HG03175 (cell line): Measurements from ENCODE around the gene PIPOX.

Experiments used
- ATAC-seq: cut with Tn5 transposase; IDR thresholded peaks from one replicate; pipeline ENCODE4 v1.9.1; 2021; ENCODE audit warnings: mild to moderate bottlenecking, moderate library complexity; ENCODE audit not compliant: unreplicated experiment

The PIPOX gene

DNA sequence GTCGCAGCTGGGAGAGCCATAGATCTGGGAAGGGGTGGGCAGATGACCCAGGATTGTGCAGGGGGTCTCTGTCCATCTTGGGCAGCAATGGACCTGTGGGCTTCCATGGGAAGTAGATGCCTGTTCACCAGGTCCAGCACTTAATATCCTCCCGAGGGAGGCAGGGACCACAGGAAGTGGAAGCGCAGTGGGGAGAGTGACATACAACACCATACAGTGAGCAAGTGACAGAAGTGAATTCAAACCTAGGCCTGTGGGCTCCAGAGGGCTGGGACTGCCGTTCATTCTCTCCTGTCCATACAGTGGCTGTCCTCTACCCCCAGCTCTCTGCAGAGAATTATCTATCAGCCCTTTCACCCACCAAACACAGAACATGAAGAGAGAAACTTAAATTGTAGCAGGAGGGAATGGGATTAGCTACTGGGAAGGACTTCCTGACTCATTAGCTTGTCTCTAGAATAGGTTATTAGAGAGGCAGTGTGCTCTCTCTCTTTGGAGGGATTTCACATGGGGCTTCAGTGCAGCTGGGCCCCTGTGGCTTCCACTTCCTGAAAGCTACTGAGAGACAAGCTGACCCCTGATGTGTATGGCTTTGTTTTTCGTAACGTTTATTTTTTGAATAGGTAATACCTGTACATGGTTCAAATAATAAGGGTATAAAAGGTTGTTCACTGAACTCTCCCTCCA is 24.0 kb upstream of the PIPOX start:
- ATAC-seq, result no peak

DNA sequence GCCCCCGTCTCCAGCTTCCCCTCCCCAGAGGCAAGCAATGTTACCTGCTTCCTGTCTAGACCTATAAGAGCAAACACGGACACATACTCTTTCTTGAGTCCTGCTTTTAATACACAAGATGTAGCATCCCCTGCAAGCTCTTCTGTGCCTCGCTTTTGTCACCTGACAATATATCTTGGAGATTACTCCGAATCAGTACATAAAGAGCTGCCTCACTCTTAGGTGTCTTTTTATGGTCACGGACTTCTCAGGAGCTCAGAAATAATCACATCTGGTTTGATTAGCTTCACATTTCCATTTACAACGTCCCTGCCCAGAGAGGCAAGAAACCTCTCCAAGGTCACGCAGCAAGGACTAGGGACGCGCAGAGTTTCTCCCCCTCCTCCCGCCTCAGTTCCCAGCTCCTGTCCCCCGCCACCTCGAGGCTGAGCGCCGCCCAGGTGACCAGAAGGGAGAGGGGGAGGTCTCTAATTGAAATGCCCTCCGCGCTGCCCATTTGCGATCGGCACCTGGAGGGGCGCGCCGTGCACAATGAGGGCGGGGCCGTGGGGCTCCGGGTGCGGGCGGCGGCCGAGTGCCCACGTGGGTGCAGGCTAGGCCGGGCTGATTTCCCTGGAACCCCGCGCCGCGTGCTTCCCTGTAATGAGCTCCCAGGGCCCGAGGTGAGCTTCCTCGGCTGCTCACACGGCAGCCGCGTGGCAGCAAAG is 23.3 kb upstream of the PIPOX start:
- ATAC-seq, result no peak

- ATAC-seq, result no peak
These were observed 22.4 kb upstream of the PIPOX start for GRCh38 chr17:29020576-29020975.

GRCh38 chr17:29021226-29021625 is 21.7 kb upstream of the PIPOX start:
- ATAC-seq, result no peak

DNA sequence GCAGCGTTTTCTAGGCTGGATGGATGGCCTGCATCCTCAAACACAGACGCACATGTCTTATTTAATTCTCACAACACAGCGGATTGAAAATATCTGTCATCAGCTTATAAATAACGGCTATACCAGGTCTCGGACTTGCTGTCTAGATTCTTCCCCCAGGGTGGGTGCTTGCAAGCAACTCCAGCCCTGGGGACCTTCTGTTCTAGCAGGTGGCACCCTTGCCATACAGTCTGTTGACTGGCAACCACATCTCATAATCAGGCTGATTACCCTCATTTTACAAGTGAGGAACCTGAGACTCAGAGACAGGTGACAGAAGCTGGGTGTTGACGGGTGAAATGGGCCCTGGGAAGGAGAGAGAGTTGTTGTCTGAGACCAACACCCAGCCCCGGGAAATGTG is 20.9 kb upstream of the PIPOX start:
- no peak for ATAC-seq

DNA sequence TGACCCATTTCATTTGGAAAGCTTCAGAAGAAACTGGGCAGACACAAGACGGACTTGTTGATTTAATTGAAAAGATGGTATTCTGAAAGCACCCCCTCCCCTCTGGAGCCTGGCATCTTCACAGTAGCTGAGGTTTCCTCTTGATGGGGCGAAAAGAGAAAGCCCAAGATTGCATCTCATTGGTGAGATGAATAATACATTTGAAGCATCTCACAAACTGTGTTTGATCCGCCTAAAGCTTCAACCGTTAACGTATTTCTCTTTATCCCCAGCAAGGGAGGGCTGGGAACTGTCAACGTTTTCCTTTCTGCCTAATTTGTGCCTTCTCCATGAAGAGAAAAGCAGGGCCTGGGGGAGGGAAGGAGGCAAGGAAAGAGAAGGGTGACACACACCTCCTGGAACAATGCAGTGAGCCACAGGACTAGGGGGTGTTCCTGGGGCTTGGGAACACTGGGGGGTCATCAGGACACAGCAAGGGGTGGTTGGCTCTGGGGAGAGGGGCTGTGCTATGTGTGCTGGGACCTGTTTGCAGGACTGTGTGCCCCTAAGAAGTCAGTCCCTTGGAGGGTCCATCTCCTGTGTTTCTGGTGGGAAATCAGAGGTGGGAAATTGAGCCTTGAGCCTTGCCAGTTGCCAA is 18.5 kb upstream of the PIPOX start:
- ATAC-seq, result no peak

GRCh38 chr17:29031488-29031887 is 11.5 kb upstream of the PIPOX start:
- no peak for ATAC-seq

DNA sequence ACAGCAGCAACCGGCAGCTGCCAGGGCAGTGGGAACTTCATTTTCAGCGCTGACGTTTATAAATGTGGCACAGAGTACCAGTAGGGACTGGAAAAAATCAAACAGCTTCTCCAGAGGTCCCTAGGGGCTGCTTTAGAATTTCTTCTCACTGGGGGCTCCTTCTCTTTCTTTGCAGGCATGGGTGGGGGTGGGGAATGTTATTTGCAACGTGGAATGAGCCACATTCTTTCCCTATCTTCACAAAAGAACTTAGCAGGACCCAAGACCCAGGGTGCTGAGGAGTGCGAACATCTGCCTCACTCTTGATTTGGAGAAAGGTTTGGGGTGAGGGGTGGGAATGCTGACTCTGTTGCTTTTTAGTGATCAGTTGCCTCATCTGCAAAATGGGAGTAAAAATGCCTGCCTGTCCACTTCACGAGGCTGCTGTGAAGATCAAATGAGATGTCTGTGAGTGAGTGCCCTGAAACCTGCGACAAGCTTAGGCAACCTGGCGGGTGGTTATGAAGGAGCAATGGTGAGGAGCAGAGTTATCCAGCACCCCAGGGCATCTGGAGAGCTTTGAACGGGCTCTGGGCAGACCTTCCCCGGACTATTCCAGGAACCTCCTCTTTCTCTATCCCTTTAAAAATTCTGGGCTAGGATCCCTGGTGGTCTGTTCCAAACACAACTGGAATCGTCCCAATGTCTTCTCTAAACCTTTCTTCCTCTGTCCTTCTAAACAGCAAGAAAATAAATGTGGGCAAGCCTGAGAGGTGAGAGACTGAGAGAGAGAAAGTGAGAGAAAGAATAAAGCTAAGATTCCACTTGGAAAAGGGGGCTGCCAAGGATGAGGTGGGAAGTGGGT is 10.7 kb upstream of the PIPOX start:
- no peak for ATAC-seq

GRCh38 chr17:29032857-29033197 is 10.1 kb upstream of the PIPOX start:
- no peak for ATAC-seq

DNA sequence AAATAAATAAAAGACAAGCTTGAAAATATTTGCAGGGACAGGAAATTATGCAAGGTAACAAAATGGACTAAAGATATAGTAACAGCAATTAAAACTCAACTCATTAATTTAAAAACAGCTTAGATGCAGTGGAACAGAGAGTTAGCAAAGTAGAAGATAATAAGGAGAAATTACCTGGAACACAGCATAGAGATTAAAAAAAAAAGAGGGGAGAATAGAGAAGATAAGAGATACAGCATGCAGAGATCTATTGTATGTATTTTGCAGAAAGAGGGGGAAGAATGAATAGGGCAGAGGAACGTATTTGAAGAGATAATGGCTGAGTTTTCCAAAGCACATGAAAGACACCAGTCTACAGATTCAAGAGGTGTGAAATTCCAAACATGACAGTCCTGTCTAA is 8.4 kb upstream of the PIPOX start:
- no peak for ATAC-seq

- ATAC-seq, result no peak
These were observed 6.4 kb upstream of the PIPOX start for GRCh38 chr17:29036584-29036983.

- ATAC-seq, result no peak
These were observed 5.2 kb upstream of the PIPOX start for GRCh38 chr17:29037739-29038084.

DNA sequence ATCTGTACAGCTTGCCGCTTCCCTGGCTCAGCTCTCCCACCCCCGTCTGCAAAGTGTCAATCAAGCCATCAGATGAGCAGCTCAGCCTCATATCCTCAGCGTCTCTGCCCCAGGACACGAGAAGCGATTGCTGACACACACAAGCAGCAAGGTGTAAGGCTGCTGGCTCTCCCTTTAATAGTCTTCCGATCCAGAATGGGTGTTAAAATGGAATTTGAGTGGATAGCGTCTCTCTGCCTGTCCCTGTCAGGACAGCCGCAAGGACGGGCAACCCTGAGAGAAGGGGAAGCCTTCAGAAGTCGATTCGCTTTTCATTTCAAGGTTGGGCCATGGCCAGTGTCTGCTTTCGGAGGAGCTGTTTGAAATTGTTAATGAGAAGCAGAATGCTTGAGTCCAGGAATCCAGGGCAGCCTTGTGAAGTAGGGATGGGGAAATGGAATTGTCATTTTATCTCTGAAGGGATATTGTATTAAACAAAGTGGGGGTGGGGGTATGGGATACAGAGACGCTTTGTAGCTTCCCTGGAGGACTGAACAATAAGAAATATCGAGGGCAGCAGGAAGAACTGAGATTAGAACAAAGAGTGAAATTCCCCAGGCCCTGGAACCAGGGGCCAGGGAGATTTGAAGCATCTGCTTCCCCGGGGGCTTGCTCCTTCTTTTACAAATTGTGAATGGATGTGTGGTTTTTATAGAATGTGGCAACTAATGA is 4.7 kb upstream of the PIPOX start:
- ATAC-seq, result no peak

DNA sequence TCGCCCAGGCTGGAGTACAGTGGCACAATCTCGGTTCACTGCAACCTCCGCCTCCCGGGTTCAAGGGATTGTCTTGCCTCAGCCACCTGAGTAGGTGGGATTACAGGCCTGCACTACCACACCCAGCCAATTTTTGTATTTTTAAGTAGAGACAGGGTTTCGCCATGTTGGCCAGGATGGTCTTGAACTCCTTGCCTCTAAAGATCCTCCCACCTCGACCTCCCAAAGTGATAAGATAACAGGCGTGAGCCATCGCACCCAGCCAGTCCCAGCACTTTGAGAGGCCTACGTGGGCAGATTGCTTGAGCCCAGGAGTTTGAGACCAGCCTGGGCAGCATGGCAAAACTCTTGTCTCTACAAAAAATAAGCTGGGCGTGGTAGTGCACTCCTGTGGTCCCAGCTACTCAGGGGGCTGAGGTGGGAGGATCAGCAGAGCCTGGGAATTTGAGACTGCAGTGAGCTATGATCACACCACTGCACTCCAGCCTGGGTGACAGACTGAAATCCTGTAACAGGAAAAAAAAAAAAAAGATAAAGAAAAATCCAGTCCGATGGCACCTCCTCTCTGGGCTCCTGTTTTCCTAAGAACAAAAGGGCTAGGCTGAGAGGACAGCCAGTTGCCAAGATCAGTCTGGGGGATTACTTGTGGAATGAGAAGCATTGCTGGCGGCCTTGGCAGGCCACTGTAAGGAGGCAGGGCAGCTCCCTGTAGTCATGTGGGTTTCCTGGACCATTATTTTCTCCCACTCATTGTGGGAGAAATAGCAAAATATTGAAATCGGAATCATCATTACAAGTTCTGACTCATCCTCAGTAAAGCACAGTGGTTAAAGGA is 3.0 kb upstream of the PIPOX start:
- ATAC-seq, result no peak

DNA sequence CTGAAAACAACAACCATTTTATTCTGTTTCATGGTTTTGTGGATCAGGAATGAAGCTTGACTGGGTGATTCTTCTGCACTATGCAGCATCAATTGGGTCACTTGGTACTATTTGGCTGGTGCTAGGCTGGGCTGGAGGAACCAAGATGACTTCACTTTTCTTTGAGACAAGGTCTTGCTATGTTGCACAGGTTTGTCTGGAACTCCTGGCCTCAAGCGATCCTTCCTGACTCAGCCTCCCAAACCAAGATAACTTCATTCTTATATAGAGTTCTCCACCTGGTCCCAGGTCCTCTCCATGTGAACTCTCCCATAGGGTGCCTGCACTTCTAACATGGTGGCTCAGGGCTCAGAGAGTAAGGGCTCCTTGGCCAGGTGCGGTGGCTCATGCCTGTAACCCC is 1.9 kb upstream of the PIPOX start:
- no peak for ATAC-seq

DNA sequence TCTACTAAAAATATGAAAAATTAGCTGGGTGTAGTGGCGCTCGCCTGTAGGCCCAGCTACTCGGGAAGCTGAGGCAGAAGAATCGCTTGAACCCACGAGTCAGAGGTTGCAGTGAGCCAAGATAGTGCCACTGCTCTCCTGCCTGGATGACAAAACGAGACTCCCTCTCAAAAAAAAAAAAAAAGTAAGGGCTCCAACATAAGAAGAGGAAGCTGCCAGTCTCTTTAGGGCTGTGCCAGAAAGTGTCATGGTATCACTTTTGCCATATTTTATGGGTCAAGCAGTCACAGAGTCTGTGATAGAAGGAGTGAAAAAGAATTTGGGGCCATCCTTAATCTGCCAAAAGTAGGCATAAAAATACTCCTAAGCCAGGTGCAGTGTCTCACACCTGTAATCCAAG is 1.4 kb upstream of the PIPOX start:
- ATAC-seq, result no peak

GRCh38 chr17:29042026-29042678 is 789 bp upstream of the PIPOX start:
- ATAC-seq, result no peak

DNA sequence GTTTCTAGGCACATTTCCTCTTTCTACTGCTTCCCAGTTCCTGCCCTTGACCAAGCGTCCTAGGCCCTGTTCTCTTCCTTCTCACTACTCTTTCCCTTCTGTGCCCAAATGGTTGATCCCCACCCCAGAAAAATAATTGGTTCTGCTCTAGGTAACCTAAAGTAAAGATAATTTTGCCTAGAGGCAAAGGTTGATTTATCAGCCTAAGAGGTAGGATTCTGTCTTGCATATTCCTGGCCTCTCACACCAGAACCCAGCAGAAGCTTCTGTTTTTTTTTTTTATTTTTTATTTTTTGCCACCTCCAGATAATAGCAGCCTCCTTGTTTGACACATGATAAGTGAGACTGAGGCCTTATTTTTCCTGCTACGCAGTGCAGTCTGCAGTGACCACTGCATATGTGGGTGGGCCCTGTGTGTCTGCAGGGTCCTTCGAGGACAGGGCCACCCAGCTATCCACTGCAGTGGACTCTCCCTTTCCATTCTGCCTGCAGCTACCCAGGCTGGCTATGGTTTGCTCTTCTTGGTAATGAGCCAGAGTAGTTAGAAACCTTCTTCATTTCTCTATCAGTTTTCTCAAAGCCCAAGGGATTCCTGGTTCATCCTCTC is 701 bp downstream of the PIPOX start:
- ATAC-seq, result no peak

DNA sequence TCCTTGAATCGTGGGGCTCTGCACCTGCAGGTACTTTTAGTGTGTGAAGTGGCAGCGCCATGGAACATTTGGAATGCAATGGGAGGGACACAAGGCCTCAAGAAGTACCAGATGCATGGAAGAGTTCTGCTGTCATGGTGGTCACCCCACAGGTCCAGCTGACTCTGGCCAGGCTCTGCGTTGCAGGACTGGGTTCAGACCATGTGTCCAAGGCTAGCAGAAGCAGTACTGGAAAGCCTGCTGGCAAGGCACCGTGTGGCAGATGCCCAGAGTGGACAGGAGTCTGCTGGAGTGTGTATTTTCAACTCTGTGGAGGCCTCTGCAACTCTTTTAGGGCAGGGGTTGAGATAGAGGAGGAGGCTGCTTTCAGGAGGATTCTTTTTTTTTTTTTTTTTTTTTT is 2.1 kb downstream of the PIPOX start:
- ATAC-seq, result no peak
